HPDE6-E6E7 (cell line): ENCODE results near the gene SCAI.
"Not testable (repeated sequence)": the region's sequence is repeated elsewhere in the genome, so short reads cannot be mapped to it uniquely, and the experiment has no call there.

ENCODE experiments used
- DNase-seq: peaks from one replicate; pipeline ENCODE4 v3.0.0; 2011; ENCODE audit warnings: missing footprints; ENCODE audit errors: extremely low spot score

SCAI gene

DNA sequence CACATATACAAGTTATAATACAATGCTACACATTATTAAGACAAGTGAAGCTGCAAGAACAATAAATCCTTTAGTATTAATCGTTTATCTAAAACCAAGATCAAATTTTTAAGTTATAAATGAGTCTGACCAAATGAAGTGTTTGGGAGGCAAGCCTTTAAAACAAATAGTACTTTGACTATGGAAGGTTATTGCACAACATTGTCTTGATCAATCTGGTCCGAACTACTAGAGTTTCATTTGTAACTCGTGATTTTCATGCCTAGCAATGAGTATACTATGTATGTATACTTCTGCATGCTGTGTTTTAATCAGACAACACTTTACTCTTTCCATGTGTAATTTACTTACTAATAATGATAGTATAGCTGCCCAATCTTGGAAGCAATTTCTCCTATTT lies 115.3 kb downstream of the SCAI start:
- no peak for DNase-seq

DNA sequence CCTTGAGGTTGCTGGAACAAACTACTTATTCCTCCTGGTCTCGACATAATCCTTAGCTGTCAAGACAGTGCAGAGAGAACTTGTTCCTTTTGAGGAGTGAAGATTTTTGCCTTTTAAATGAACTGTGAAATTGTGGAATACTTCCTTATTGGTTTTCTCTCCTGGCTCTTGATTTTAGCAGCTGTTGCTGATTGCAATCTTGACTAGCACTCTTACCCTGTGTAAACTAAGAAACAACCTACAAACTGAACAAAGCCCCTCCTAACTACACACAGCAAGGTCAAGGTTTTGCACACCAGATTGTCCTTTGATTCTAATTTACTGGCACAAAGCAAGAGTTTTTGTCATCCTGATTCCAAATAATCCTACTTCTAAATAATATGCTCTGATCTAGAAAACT lies 118.4 kb downstream of the SCAI start:
- no peak for DNase-seq

DNA sequence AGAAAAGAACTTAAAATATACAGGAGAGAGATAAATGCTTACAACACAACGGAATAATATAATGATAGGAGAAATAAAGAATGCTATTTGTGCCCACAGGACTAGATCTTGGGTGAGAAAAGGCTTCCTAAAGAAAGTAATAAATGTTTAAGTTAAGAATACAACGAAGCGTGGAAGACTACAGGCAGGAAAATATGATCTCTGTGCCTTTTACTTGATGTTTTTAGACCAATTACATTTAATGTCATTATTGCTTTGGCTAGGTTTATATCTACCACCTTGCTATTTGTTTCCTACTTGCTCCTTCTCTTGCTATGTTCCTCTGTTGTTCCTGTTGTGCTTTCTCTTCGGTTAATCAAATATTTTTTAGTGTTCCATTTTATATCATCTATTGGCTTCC lies 122.3 kb downstream of the SCAI start:
- DNase-seq: no peak

DNA sequence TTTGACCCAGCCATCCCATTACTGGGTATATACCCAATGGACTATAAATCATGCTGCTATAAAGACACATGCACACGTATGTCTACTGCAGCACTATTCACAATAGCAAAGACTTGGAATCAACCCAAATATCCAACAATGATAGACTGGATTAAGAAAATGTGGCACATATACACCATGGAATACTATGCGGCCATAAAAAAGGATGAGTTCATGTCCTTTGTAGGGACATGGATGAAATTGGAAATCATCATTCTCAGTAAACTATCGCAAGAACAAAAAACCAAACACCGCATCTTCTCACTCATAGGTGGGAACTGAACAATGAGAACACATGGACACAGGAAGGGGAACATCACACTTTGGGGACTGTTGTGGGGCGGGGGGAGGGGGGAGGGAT lies 127.7 kb downstream of the SCAI start:
- not testable (repeated sequence) for DNase-seq

DNA sequence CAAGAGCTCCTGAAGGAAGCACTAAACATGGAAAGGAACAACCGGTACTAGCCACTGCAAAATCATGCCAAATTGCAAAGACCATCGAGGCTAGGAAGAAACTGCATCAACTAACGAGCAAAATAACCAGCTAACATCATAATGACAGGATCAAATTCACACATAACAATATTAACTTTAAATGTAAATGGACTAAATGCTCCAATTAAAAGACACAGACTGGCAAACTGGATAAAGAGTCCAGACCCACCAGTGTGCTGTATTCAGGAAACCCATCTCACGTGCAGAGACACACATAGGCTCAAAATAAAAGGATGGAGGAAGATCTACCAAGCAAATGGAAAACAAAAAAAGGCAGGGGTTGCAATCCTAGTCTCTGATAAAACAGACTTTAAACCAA lies 131.3 kb downstream of the SCAI start:
- DNase-seq: not testable (repeated sequence)

DNA sequence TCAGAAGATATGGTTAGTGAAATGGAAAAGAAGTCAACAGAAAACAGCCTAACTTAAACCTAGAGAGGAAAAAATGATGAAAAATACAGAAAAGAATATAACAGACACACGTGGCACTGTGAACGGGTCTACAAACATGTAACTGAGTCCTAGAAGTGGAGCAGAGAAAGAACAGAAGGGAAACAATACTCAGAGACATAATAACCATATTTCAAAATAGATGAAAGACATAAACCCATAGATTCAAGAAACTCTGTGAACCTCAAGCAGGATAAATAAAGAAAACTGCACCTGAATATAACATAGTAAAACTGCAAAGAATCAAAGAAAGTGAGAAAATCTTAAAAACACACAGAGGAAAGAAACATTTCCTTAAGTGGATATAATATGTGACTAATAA lies 134.7 kb downstream of the SCAI start:
- DNase-seq: no peak

DNA sequence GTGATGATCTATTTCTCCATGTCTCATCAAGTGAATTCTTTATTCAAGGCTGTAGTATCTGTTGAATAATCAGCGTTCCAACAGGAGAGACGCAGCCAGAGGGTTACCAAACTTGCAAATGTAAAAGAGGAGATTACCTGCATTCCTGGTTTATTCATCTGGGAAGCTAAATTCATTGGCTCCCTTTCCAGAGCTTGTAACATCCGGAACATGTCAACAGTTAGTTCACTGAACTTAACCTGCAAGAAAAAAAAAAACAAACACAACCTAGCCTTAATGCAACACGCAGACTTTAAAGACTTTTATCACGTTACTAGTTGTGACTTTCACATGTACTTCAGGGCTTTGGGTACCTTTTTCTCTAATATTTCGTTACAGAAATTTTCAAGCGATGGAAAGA lies 140.0 kb downstream of the SCAI start:
- no peak for DNase-seq

DNA sequence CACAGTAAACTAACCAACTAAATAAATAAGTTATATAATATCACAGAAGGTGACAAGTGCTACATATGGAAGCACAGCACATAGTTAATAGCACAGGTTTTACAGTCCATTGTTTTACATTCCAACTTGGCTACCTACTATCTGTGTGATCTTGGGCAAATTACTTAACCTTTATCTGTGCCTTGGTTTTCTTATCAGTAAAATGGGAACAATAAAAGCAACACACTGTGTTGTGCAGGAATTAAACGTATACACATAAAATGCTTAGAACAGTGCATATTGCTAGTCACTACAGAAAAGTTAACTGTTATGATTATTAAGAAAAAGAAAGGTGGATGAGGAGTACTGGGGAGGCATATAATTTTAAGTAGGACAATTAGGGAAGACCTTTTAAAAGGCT lies 159.6 kb downstream of the SCAI start:
- DNase-seq: no peak

DNA sequence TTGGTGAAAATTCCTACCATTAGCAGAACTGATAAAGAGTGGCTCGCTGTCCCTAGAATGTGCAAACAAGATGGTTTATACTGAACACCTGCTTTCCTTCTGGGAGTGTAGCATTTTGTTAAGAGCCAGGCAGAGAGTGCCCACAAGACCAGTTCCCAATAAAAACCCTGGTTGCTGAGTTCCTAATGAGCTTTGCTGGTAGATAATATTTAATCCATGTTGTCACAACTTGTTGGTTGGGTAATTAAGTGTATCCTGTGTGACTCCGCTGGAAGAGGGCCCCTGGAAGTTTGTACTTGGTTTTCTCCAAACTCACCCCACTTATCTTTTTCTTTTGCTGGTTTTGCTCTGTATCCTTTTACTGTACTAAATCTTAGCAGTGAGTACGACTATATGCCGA lies 162.9 kb downstream of the SCAI start:
- no peak for DNase-seq

DNA sequence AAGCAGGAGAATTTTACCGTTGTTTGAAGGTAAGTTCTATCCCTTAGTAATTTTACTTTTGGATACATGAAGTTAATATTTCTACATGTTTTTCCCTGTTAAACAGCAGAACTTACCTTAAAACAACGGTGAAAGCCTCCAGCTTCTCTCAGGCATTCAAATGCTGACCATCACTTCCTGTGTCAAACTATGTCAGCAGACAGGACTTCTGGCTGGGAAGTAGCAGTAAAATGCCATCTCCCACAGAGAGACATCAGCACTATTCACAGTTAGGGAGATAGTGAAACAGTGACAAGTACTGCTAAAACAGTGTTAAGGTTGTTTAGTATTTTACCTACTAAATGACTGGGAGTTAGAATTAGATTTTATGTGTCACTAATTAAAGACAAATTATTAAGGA lies 168.2 kb downstream of the SCAI start:
- DNase-seq: no peak

DNA sequence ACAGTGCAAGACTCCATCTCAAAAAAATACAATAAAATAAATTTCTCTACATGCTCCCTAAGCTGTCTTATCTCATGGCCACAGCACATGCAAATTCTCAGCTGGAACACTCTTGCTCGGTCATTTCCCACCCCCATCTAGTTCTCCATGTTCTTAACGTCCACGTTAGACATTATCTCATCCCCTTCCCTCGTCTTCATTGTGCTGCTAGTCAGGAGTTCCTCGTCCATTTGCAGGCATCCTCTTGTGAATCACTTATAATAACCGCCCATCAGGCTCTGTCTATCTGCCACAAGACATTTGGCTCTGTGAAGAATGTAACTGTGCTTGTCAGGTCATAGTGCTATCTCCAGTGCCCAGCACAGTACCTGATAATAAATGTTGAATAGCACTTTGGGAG lies 169.5 kb downstream of the SCAI start:
- DNase-seq: no peak

DNA sequence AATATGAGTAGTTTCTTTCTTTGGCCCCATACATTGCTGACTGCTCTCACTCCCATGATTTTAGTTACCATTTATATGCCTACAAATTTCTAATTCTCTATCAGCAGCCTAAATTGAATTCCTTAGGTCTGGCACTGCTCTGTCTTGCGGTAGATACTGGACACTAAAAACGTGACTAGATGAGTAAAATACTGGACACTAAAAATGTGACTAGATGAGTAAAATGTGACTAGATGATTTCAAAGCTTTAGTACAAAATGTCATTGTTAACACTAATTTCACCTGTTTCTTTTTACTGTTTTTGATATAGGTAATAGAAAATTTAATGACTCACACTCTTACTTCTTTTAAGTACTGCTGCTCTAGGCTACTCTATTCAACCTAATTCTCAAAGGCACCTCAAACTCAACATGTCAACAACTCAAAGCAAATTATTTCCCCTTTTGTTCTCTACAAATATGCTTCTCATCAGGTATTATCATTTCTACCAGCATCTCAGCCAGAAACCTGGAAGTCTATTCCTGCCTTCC lies 171.0 kb downstream of the SCAI start:
- no peak for DNase-seq

DNA sequence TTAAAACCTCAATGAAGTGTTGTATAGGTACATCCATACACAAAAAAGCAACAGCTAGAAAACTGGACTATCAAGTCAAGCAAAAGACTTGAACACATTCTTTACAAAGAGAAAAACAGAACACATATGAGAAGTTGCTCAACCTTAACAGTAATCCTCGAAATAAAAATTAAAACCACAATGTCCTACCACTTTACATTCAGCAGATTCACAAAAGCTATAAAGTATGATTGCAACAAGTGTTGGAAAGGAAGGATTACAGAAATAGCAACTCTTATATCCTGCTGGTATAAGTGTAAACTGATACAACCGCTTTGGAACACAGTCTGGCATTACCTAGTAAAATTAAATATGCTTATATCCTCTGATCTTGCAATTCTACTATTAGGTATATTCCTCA lies 173.9 kb downstream of the SCAI start:
- DNase-seq: no peak

DNA sequence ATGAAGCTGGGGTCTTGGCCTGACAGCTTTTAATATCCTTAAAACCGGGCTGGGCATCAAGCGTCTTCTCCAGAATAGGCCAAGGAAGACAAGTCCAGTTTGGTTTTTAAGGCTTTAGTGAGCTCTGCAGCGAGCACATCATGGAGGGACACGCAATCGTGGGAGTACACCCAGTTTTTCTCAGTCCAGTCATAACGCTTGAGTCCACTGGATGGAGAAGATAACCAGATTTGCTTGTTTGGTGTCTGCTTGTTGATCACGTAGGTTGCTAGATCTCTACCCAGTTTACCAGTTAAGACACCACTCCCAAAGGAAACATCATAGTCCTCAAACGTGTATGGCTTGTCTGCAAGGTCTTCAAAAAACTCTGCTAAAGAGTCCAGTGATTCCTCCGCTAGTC lies 175.1 kb downstream of the SCAI start:
- no peak for DNase-seq

DNA sequence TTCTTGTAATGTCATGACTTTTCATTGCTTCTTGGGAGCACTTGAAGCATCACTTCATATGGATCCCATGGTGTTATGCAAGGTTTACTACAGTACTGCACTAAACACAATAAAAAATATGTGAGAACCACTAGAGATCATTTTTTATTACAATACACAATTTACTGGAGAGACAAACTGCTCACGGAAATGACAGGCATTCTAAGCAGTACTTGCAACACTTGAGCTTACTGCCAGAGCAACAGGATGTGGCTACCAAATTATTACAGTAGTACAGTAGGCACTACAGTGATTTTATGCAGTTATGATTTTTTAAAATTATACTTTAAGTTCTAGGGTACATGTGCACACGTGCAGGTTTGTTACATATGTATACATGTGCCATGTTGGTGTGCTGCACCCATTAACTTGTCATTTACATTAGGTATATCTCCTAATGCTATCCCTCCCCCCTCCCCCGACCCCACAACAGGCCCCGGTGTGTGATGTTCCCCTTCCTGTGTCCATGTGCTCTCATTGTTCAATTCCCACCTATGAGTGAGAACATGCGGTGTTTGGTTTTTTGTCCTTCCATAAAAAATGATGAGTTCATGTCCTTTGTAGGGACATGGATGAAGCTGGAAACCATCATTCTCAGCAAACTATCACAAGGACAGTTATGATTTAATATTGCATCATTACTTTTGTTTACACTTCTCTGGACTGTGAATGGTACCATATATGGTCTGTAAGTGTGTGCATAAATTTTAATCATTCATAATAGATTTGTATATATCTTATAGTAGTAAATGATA lies 177.4 kb downstream of the SCAI start:
- not testable (repeated sequence) for DNase-seq

DNA sequence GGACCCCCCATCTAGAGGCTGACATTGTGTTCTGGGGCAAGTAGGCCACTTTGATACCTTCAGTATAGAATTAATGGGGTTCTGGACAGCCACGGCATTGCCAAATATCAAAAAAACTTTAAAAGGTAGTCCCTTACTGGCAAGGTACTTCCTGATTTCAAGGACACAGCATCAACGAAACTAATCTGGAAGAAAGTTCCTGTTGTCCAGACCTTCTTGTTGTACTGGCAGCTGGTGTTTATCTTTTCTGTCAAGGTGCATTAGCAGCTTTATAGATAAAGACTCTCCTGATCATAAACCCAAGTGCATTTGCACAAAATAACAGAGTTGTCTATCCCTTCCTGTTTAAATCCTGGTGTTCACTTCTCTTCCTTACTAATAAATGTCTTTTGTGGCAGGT lies 178.7 kb downstream of the SCAI start:
- no peak for DNase-seq

DNA sequence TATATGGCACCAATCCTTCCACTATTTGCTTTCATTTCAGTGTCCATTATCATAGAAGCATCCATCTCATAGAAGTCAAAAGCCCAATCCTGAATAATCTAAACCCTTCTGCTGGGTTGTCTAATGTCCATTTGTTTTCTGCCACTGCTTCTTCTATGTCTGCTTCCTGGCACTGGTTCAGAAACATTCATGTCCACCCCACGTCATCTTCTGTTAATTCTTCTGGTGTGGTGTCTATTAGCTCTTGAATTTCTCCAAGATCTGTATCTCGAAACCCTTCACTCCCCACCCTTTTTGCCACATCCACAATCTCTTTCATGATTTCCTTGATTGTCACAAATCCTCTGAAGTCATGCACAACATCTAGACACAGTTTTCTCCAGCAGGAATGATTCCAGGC lies 179.3 kb downstream of the SCAI start:
- no peak for DNase-seq

DNA sequence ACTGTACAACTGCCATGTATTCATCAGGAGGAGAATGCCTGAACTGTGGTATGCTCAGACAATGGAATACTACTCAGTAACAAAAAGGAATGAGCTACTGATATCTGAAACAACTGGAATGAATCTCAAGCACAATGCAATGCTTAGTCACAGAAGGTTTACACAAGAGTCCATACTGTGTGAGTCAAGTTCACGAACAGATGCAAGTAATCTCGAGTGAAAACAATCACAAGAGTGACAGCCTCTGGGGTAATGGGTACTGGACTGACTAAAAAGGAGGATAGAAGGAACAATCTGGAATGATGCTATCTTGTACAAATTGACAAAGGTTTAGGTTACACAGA lies 182.9 kb downstream of the SCAI start:
- DNase-seq: no peak

DNA sequence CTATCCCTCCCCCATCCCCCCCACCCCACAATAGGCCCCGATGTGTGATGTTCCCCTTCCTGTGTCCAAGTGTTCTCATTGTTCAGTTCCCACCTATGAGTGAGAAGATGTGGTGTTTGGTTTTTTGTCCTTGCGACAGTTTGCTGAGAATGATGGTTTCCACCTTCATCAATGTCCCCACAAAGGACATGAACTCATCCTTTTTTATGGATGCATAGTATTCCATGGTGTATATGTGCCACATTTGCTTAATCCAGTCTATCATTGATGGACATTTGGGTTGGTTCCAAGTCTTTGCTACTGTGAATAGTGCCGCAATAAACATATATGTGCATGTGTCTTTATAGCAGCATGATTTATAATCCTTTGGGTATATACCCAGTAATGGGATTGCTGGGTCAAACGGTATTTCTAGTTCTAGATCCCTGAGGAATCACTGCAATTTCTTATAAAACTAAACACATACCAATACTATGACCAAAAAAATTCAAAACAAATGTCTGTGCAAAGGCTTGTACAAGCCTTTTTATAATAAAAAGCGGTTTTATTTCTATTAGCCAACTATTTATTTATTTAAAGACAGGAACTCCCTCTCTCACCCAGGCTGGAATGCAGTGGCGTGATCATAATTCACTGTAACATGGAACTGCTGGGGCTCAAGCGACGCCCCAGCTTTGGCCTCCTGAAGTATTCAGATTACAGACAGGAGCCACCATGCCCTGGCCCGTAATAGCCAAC lies 183.5 kb downstream of the SCAI start:
- not testable (repeated sequence) for DNase-seq

DNA sequence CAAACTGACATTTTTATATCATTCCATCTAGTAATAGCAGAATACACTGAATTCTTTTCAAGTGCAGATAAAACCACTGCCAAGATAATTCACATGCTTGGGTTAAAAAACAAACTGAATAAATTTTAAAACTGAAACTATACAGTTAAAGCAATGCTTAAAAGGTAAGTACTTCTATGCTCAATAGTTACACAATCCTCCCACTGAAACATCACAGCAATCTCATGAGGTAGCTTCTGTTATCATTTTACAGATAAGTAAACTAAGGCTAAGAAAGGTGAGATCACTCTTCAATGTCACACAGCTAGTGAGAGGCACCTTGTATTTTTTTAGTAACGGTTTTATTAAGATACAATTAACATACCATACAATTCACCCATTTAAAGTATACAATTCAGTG lies 189.1 kb downstream of the SCAI start:
- no peak for DNase-seq

DNA sequence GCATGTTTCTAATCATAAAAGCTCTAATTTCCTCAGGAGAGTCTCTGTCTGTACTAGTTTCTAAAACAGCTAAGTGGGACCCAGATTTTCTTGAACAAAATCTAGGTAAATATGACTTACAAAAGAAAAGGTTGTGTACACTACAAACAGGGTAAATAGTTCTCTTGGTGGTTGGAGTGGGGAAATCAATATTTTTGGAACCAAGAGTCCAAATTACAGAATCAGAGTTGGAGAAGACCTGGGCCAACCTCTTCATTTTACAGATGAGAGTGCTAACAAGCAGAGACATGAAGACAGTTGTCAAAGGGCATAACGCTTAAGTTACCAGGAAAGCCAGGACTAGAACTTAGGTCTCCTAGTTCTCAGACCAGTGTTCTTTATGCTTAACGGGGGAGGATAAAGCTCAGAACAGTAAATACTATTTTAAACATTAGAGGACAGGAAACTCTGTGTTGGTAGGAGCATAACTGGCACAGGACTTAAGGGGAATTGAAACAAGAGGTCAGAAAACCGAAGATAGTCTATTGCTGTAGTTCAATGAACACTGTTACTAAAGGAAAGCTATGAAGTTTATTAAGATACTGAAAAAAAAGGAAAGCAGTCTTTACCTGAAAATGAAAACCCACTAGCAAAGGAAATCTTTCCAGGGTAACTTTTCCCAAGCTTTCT lies 193.1 kb downstream of the SCAI start:
- no peak for DNase-seq

DNA sequence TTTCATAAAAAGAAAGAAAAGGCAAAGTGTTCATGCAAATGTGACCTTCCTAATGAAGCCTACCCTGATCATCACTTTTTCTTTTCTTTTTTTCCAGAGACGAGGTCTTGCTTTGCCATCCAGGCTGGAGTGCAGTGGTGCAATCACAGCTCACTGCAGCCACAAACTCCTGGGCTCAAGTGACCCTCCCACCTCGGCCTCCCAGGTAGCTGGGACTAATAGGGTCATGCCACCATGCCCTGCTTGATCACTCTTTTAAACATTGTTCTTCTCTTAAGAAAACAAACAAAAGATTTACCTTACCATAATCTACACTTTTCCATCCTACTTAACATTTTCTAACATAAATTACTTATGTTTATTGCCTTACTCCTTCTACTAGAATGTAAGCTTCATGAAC lies 193.9 kb downstream of the SCAI start:
- DNase-seq: no peak
